K562 (cell line): ENCODE measurements around the gene MYPN. TPM values are rescaled to one million over a fixed set of nuclear protein-coding genes. Genes with fewer than 3 reads are reported as not detected.

Experiments used
- DIDO1 ChIP-seq: fragments of 450-650 bp; IDR thresholded peaks from 2 replicates; pipeline ENCODE4 v1.6.1; 2016; ENCODE audit warnings: low read depth, missing biosample characterization, missing genetic modification characterization
- FIP1L1 ChIP-seq: fragments of 200-400 bp; formaldehyde crosslinking; IDR thresholded peaks from 2 replicates; pipeline ENCODE4 v1.6.1; 2018; ENCODE audit warnings: mild to moderate bottlenecking, low read depth, low read length; ENCODE audit not compliant: poor library complexity, severe bottlenecking
- FOXP1 ChIP-seq: sonication (generic); formaldehyde crosslinking; IDR thresholded peaks from 2 replicates; pipeline ENCODE4 v1.8.0; 2022; ENCODE audit warnings: mild to moderate bottlenecking, missing genetic modification reagents
- GATAD2B ChIP-seq: fragments of 450-650 bp; IDR thresholded peaks from 2 replicates; pipeline ENCODE4 v1.6.1; 2017; ENCODE audit warnings: mild to moderate bottlenecking, borderline replicate concordance
- GTF2E2 ChIP-seq: fragments of 200-800 bp; sonication (Bioruptor generic); IDR thresholded peaks from 2 replicates; pipeline ENCODE4 v1.6.1; 2016; ENCODE audit warnings: missing genetic modification characterization, missing compliant biosample characterization
- MGA ChIP-seq: fragments of 450-650 bp; IDR thresholded peaks from 2 replicates; pipeline ENCODE4 v1.6.1; 2016; ENCODE audit warnings: mild to moderate bottlenecking, moderate library complexity
- NR2C2 ChIP-seq, 2 experiments: fragments of 200-800 bp in 1 of 2; sonication (Bioruptor generic) in 1 of 2; sonication (generic) in 1 of 2; formaldehyde crosslinking in 1 of 2; IDR thresholded peaks; 2 replicates each; pipeline versions ENCODE4 v1.6.1 to v1.8.0; 2016 to 2022; ENCODE audit warnings: mild to moderate bottlenecking in 1 of 2, missing compliant biosample characterization in 1 of 2, missing genetic modification characterization in 1 of 2, missing genetic modification reagents in 1 of 2
- NR4A1 ChIP-seq, 2 experiments: fragments of 250-450 bp in 1 of 2; fragments of 450-650 bp in 1 of 2; sonication (Bioruptor Pico) in 1 of 2; IDR thresholded peaks; 2 replicates each; pipeline versions ENCODE4 v1.4.0 to v1.6.1; 2016 to 2020; ENCODE audit warnings: mild to moderate bottlenecking in 2 of 2, missing compliant biosample characterization in 1 of 2, missing genetic modification characterization in 1 of 2, moderate library complexity in 1 of 2
- PTRF ChIP-seq: fragments of 450-650 bp; IDR thresholded peaks from 2 replicates; pipeline ENCODE4 v1.6.1; 2016; ENCODE audit warnings: mild to moderate bottlenecking, missing genetic modification characterization, missing compliant biosample characterization
- ZNF197 ChIP-seq: fragments of 200-800 bp; sonication (Bioruptor generic); IDR thresholded peaks from 2 replicates; pipeline ENCODE4 v1.6.1; 2016; ENCODE audit warnings: low read depth, missing genetic modification characterization, missing compliant biosample characterization
- ZNF444 ChIP-seq: fragments of 250-450 bp; sonication (Bioruptor Pico); IDR thresholded peaks from 2 replicates; pipeline ENCODE4 v1.4.0; 2020; ENCODE audit warnings: mild to moderate bottlenecking, moderate library complexity
- ZNF639 ChIP-seq, 2 experiments: fragments of 200-800 bp in 1 of 2; sonication (Bioruptor generic) in 1 of 2; sonication (generic) in 1 of 2; formaldehyde crosslinking in 1 of 2; IDR thresholded peaks in 1 of 2; conservative IDR thresholded peaks in 1 of 2; 2 replicates each; pipeline versions ENCODE4 v1.5.0 to v1.6.1; 2016 to 2020; ENCODE audit warnings: missing compliant biosample characterization in 1 of 2, missing genetic modification characterization in 1 of 2, missing genetic modification reagents in 1 of 2
- ZNF644 ChIP-seq: fragments of 200-800 bp; sonication (Bioruptor generic); IDR thresholded peaks from 2 replicates; pipeline ENCODE4 v1.6.1; 2016; ENCODE audit warnings: low read depth, missing genetic modification characterization, missing compliant biosample characterization
- polyA plus RNA-seq, 8 experiments: library from polyadenylated mRNA; depleted of rRNA in 4 of 8; stranded (reverse) in 5 of 8; unstranded in 3 of 8; fragments of >200 nt; fragmentation: Nextera tagmentation in 2 of 8; fragmentation: Illumina TruSeq in 1 of 8; extraction: Ambion mirVana in 2 of 8; extraction: Trizol in 1 of 8; gene quantifications; 2 replicates each; pipeline versions ENCODE4 v1.2.1 to v1.2.3, GENCODE V29; 2011 to 2014; ENCODE audit warnings: inconsistent platforms in 1 of 8, missing spikeins in 1 of 8
- total RNA-seq, 7 experiments: library from RNA; depleted of rRNA in 6 of 7; stranded (reverse); fragments of >200 nt in 6 of 7; fragmentation: Illumina TruSeq in 2 of 7; extraction: Trizol in 2 of 7; gene quantifications; 2 replicates each; pipeline versions ENCODE4 v1.2.1 to v1.2.3, GENCODE V29; 2011 to 2021; ENCODE audit warnings: low replicate concordance in 1 of 7

Gene MYPN
- total and polyA plus RNA-seq, 9 of the 15 experiments (the other 6 are each of a cell fraction or from before 2014, with no cell fraction given): not detected

GRCh38 chr10:68075550-68076004, 33.7 kb upstream of the MYPN start (continued):
- TF ChIP-seq MGA (peak; percentile 77), ZNF444 (no peak), GTF2E2 (tag) (no peak), ZNF639 (CRISPR knock-in tag; conservative IDR thresholded peaks at IDR 0.05 in 1 of 2, IDR thresholded peaks at IDR 0.05 in 1 of 2) (peak in 1 of 2 experiments; percentile 16; a peak in 1 of 4 replicates), ZNF644 (tag) (peak; percentile 56; the same call in 1 of the 2 replicates), NR2C2 (CRISPR knock-in tag; IDR thresholded peaks at IDR 0.05) (no peak), NR2C2 (tag; IDR thresholded peaks at IDR 0.05) (peak; percentile 53; the same call in 1 of the 2 replicates), GATAD2B (peak; percentile 34; the same call in 1 of the 2 replicates), PTRF (tag) (0 out of 2 replicates have a peak, but pooled peaks have one; percentile 21), DIDO1 (tag) (no peak), FIP1L1 (no peak), NR4A1 (CRISPR knock-in tag; IDR thresholded peaks at IDR 0.05) (no peak), NR4A1 (tag; IDR thresholded peaks at IDR 0.05) (peak; percentile 50; the same call in 1 of the 2 replicates), FOXP1 (CRISPR knock-in tag) (no peak), ZNF197 (CRISPR knock-in tag) (0 out of 2 replicates have a peak, but pooled peaks have one; percentile 40)
